GM23338 (cell line): ENCODE measurements around the gene UBL3. TPM values are rescaled to one million over a fixed set of nuclear protein-coding genes. Genes with fewer than 3 reads are reported as not detected.

Source experiments
- CREB1 ChIP-seq: fragments of 250-450 bp; sonication (Bioruptor Pico); IDR thresholded peaks from 2 replicates; pipeline ENCODE4 v1.5.0; 2020; ENCODE audit warnings: low read depth, mild to moderate bottlenecking, moderate library complexity
- EZH2phosphoT487 ChIP-seq: fragments of 200-600 bp; sonication (generic); IDR thresholded peaks from one replicate; pipeline ENCODE4 v1.8.1; 2018; ENCODE audit warnings: antibody characterized with exemption; ENCODE audit not compliant: unreplicated experiment
- JUNB ChIP-seq: IDR thresholded peaks from one replicate; pipeline ENCODE4 v1.6.1; 2016; ENCODE audit warnings: antibody characterized with exemption; ENCODE audit not compliant: unreplicated experiment
- POLR2AphosphoS5 ChIP-seq: IDR thresholded peaks from 2 replicates; pipeline ENCODE4 v1.6.1; 2016; ENCODE audit warnings: antibody characterized with exemption, low read depth
- ZNF331 ChIP-seq: fragments of 250-450 bp; sonication (Bioruptor Pico); IDR thresholded peaks from 2 replicates; pipeline ENCODE4 v1.5.0; 2020; ENCODE audit warnings: low read depth, mild to moderate bottlenecking, moderate library complexity
- polyA plus RNA-seq: library from polyadenylated mRNA; unstranded; fragments of >200 nt; fragmentation: Nextera tagmentation; extraction: Ambion mirVana; gene quantifications from 2 replicates; pipeline ENCODE4 v1.2.1, GENCODE V29; 2016
- total RNA-seq: library from RNA; depleted of rRNA; stranded (reverse); fragments of >200 nt; shearing (Covaris generic); gene quantifications from 2 replicates; pipeline ENCODE4 v1.2.3, GENCODE V29; 2014
- TF ChIP-seq, protein P1 (sequence below): fragments of 250-450 bp; sonication (Bioruptor Pico); IDR thresholded peaks from 2 replicates; pipeline ENCODE4 v1.5.0; 2020; ENCODE audit warnings: mild to moderate bottlenecking, moderate library complexity
- TF ChIP-seq, protein P2 (sequence below), 2 experiments: fragments of 200-600 bp in 1 of 2; sonication (generic) in 1 of 2; conservative IDR thresholded peaks; 2 replicates each; pipeline versions ENCODE4 v1.5.1 to v1.6.1; 2016 to 2017; ENCODE audit warnings: antibody characterized with exemption in 2 of 2, low read depth in 2 of 2, mild to moderate bottlenecking in 2 of 2, moderate library complexity in 1 of 2
- TF ChIP-seq, protein P3 (sequence below): IDR thresholded peaks from 2 replicates; pipeline ENCODE4 v1.6.1; 2016; ENCODE audit warnings: antibody characterized with exemption

The UBL3 gene
- total and polyA plus RNA-seq, 2 experiments from 2014 or later = 9.7 to 21.1 TPM

DNA sequence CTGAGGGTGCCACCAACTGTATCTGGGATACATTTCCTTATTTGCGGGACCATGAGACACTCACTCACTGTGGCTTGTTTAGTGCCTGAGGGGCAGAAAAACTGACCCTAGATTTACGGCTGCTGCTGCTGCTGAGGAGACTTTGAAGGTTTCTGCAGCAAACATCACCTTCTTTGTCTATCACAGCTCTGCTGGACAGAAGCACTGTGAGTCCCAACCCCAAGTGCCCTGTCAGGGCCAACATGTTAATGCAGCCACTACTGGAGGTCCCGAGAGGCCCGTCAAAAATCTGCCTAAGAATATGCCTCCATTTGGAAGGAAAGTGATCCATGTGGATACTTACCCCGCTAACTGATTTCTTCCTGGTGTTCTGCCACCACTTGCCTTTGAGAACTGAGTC is 37.3 kb upstream of the UBL3 start (continued):
- TF ChIP-seq, protein P1, sequence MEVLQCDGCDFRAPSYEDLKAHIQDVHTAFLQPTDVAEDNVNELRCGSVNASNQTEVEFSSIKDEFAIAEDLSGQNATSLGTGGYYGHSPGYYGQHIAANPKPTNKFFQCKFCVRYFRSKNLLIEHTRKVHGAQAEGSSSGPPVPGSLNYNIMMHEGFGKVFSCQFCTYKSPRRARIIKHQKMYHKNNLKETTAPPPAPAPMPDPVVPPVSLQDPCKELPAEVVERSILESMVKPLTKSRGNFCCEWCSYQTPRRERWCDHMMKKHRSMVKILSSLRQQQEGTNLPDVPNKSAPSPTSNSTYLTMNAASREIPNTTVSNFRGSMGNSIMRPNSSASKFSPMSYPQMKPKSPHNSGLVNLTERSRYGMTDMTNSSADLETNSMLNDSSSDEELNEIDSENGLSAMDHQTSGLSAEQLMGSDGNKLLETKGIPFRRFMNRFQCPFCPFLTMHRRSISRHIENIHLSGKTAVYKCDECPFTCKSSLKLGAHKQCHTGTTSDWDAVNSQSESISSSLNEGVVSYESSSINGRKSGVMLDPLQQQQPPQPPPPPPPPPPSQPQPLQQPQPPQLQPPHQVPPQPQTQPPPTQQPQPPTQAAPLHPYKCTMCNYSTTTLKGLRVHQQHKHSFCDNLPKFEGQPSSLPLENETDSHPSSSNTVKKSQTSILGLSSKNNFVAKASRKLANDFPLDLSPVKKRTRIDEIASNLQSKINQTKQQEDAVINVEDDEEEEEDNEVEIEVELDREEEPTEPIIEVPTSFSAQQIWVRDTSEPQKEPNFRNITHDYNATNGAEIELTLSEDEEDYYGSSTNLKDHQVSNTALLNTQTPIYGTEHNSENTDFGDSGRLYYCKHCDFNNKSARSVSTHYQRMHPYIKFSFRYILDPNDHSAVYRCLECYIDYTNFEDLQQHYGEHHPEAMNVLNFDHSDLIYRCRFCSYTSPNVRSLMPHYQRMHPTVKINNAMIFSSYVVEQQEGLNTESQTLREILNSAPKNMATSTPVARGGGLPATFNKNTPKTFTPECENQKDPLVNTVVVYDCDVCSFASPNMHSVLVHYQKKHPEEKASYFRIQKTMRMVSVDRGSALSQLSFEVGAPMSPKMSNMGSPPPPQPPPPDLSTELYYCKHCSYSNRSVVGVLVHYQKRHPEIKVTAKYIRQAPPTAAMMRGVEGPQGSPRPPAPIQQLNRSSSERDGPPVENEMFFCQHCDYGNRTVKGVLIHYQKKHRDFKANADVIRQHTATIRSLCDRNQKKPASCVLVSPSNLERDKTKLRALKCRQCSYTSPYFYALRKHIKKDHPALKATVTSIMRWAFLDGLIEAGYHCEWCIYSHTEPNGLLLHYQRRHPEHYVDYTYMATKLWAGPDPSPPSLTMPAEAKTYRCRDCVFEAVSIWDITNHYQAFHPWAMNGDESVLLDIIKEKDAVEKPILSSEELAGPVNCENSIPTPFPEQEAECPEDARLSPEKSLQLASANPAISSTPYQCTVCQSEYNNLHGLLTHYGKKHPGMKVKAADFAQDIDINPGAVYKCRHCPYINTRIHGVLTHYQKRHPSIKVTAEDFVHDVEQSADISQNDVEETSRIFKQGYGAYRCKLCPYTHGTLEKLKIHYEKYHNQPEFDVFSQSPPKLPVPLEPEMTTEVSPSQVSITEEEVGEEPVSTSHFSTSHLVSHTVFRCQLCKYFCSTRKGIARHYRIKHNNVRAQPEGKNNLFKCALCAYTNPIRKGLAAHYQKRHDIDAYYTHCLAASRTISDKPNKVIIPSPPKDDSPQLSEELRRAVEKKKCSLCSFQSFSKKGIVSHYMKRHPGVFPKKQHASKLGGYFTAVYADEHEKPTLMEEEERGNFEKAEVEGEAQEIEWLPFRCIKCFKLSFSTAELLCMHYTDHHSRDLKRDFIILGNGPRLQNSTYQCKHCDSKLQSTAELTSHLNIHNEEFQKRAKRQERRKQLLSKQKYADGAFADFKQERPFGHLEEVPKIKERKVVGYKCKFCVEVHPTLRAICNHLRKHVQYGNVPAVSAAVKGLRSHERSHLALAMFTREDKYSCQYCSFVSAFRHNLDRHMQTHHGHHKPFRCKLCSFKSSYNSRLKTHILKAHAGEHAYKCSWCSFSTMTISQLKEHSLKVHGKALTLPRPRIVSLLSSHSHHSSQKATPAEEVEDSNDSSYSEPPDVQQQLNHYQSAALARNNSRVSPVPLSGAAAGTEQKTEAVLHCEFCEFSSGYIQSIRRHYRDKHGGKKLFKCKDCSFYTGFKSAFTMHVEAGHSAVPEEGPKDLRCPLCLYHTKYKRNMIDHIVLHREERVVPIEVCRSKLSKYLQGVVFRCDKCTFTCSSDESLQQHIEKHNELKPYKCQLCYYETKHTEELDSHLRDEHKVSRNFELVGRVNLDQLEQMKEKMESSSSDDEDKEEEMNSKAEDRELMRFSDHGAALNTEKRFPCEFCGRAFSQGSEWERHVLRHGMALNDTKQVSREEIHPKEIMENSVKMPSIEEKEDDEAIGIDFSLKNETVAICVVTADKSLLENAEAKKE (CRISPR knock-in tag) = no peak
- TF ChIP-seq ZNF331 (CRISPR knock-in tag) (no peak), JUNB (no peak), CREB1 (no peak), EZH2phosphoT487 (no peak), POLR2AphosphoS5 (no peak)
- TF ChIP-seq, protein P2, sequence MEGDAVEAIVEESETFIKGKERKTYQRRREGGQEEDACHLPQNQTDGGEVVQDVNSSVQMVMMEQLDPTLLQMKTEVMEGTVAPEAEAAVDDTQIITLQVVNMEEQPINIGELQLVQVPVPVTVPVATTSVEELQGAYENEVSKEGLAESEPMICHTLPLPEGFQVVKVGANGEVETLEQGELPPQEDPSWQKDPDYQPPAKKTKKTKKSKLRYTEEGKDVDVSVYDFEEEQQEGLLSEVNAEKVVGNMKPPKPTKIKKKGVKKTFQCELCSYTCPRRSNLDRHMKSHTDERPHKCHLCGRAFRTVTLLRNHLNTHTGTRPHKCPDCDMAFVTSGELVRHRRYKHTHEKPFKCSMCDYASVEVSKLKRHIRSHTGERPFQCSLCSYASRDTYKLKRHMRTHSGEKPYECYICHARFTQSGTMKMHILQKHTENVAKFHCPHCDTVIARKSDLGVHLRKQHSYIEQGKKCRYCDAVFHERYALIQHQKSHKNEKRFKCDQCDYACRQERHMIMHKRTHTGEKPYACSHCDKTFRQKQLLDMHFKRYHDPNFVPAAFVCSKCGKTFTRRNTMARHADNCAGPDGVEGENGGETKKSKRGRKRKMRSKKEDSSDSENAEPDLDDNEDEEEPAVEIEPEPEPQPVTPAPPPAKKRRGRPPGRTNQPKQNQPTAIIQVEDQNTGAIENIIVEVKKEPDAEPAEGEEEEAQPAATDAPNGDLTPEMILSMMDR (conservative IDR thresholded peaks at IDR 0.05; ENCODE audit: low read depth in 2 of 2) = no peak
- TF ChIP-seq, protein P3, sequence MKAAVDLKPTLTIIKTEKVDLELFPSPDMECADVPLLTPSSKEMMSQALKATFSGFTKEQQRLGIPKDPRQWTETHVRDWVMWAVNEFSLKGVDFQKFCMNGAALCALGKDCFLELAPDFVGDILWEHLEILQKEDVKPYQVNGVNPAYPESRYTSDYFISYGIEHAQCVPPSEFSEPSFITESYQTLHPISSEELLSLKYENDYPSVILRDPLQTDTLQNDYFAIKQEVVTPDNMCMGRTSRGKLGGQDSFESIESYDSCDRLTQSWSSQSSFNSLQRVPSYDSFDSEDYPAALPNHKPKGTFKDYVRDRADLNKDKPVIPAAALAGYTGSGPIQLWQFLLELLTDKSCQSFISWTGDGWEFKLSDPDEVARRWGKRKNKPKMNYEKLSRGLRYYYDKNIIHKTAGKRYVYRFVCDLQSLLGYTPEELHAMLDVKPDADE = no peak
